GM19455 (cell line): ENCODE measurements around the gene ZBTB43.
A peak's percentile ranks its signal among the peaks of the same experiment; 100 is the strongest.

Experiments
- ATAC-seq: cut with Tn5 transposase; IDR thresholded peaks from one replicate; pipeline ENCODE4 v1.9.1; 2021; ENCODE audit not compliant: unreplicated experiment

The ZBTB43 gene

DNA sequence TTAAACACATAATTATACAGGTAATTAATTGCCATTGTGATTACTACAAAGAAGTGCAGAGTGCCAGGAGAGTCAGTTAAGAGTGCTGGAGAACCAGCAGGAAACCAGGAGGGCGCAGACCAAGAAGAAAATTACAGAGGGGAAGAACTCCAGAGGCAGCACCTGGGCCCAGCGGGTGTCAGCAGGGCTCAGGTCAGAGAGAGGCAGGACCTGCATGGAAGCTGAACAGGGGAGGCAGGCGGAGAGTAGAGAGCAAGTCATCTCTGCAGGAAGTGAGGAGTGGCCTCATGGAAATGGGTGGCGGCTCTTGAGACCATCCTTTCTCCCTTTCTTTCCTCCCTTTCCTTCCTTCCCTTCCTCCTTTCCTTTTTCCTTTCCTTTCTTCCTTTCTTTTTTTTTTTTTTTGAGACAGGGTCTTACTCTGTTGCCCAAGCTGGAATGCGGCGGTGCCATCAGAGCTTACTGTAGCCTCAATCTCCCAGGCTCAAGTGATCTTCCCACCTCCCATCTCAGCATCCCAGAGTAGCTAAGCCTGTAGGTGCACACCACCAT is 51.6 kb downstream of the ZBTB43 start:
- ATAC-seq, result no peak

DNA sequence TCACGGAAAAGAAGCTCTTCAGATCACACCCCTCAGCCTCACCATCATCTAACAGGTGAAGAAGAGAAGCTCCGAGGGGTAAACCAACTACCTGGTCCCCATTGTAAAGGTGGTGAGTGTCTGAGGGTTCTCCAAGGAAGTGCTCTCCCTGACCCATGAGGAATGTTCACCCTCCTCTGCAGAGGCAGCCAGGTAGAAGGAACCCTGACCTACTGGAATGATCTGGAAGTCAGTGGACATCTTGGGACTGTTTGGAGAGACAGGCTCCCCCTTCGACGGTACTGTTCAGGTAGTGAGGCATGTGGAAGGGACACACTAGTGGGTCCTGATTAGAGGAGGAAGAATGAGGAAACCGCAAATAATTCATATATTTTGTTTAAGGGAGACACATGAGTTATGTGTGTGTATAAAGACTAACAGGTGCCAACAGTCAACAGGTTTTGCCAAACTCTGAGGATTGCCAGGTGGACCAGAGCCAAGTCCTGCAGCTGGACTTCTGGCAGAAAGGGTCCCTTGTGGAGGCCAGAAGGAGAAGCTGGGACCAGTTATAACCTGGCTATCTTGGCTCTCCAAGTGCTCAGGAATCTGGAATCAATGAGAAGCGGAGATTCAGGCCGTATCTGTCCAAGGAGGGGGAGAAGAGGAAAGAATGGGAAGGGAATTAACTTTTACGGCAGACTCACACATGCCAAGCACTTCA is 52.6 kb downstream of the ZBTB43 start:
- ATAC-seq, result no peak

DNA sequence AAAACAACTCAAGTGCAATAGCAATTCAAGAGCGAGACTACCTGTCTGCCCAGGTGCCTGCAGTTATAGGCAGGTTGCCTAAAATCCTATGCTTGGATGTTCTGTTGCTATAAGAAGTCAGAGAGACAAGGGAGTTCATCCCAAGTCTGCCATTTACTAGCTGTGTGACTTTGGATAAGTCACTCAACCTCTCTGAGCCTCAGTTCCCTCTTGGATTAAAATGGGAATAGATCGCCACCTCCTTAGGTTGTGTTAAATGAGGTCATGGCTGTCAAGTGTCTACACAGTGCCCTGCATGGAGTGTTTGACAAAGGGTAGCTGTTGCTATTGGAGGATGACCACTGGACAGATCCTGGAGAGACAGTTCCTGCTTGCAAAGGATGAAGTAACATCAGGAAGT is 54.3 kb downstream of the ZBTB43 start:
- ATAC-seq, result no peak

DNA sequence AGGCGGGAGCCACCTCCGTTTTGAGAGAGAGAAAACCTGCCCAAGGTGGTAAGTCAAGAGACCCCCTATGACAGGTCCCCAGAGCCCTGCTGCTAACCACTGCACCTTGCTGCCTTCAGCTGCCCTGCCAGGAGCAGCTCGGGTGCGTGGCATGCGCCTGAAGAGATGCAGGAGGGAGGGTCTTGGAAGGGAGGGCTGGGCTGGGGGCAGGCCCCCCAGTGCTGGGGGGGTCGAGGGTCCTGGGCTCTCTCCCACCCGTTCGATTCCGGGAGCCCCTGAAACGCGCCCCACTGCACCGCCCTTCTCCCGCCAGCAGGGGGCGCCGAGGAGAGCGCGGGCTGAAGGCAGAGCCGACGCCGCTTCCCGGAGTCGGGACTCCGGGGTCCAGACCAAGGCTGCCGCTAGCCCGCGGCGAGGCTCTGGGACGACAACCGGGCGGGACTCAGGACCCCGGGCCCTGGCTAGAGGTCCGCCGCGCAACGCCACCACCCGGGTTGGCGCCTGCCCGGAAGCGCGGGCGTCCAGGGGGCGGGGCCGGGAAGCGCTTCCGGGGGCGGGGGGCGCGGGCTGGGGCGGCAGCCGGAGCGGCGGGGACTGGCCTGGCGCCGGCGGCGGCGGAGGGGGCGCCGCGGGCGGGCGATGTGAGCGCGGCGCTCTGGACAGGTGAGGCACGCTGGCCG is 55.4 kb downstream of the ZBTB43 start, which contains the start of gene ZBTB34:
TSS of gene ZBTB34 (plus strand) at position 563 of the 680 bp plus-strand sequence. CDS start 18,761 bp downstream, outside the sequence.
- ATAC-seq, result peak; percentile 64

DNA sequence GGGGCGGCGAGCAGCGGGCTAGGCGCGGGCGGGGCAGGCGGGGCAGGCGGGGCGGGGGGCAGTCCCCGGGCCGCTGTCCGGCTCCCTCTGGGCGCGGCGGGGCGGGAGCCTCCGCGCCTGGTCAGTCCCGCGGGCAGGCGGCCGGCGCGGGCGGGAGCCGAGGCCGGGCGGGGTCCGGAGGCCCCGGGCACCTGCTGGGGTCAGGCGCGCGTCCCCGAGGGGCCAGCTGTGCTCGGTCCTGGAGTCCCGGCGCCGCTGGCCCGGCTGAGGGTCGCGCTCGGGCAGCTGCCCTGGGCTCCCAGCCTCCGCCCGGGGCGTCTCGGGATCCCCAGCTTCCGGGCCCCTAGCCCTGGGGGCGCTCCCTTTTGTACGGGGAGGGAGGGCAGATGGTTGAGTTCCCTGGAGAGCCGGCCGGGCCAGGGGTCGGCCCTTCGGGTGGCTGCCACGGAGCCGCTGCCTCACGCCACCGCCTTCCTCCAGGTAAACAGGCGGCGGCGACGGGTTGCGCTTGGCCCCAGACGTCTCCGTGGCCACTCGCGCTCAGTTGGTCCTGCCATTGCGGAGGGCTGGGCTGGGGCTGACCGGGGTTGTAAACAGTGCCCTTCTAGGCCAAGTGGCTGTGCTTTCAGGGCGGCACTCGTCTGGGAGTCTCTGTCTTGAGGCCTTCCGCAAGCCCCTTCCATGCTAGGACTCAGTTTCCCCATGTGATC is 56.1 kb downstream of the ZBTB43 start:
- ATAC-seq, result peak; percentile 26

DNA sequence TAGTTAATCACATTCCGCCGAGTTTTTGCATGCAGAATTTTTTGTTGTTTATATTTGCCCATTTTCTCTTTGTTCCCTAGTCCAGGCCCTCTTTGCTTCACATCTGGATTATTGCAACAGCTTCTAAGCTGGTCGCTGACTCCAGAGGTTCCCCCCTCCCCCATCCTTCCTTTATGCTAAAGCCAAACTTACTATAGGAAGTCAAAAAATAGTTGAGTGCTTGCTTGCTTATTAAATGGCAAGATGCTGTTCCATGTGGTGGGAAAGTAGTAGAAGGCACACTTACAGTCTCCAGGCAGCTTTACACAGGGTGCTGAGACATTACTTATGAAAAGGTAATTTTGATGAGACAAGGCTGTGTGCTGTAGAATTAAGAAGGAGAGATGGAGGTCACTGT is 56.9 kb downstream of the ZBTB43 start:
- ATAC-seq, result no peak

DNA sequence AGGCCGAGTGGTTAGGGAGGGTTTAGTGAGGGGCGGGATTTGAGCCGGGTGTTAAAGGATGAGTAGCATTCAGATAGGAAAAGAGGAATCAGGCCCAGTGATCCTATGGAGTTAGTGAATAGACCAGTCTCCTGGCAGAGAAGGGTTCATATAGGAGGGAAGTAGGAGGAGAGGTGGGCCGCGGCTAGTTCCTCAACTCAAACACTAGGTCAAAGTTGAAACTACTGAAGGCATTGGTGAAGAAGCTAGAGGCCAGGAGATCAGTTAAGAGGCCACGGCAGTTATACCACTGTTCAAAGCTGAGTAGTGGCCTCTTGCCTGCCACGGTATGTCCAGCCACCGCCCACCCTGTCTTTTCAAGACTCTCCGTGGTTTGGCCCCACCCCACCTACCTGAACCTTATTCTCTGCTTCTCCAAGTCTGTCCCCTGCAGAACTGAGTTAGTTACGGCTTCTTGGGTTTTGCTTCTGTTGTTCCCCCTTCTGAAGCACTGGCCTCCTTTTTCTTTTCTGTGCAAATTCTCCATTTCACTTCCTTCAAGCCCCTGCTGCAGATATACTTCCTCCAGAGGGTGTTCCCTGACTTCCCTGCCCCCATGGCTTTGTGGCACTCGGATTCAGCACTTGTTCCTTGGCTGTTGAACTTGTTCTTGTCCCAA is 57.4 kb downstream of the ZBTB43 start:
- ATAC-seq, result no peak

DNA sequence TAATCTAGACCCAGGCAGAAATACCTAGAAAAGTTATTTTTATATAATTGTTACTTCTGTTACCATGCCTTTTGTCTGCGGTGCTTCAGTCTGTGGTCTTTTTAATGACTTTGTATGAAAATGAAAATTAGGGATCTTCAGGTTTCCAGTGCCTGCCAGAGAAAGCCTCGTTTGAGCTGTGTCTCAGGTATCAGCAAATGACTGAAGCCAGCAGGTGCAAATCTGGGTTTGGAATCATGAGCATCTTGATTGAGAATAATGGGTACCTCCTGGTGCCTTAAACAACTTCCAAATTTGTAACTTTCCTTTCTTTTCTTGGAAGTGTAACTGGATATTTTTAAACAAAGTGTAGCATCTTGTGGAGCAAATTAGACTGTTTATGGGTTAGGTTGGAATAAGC is 59.9 kb downstream of the ZBTB43 start:
- no peak for ATAC-seq

DNA sequence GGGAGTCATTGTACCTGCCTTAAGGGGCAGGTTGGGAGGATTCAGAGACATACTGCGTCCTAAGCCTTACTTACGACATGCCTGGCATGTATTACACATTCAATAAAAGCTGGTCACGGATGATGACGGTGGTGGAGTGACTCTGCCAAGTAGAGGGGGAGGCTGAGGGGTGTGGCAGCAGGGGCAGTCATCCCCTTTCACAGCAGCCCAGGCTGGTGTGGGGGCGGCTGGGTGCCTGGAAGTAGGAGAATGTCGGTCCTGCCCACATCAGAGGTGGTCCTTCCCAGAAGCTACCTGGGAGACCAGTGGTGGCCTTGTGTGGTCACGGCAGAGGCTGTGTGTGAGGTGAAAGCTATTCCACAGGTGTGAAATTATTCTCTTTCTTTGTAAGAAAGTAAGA is 64.5 kb downstream of the ZBTB43 start:
- no peak for ATAC-seq

DNA sequence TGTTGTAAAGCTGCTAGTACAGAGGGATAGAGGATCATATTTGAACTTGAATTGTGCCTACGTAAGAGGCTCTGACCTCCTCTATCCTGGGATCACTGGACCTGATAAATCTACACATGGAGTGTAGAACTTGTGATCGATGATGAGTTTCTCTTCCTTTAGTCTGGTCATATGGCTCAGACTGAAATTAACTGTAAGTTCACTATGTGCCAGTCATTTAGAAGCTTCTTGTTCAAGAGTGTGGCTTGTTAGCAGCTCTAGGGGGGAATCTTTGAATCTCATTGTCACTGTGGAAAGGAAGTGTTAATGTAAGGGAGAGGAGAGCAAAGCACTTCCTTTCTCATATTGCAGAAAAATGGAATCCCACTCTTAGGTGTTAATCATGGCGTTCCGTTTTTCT is 67.7 kb downstream of the ZBTB43 start:
- no peak for ATAC-seq

DNA sequence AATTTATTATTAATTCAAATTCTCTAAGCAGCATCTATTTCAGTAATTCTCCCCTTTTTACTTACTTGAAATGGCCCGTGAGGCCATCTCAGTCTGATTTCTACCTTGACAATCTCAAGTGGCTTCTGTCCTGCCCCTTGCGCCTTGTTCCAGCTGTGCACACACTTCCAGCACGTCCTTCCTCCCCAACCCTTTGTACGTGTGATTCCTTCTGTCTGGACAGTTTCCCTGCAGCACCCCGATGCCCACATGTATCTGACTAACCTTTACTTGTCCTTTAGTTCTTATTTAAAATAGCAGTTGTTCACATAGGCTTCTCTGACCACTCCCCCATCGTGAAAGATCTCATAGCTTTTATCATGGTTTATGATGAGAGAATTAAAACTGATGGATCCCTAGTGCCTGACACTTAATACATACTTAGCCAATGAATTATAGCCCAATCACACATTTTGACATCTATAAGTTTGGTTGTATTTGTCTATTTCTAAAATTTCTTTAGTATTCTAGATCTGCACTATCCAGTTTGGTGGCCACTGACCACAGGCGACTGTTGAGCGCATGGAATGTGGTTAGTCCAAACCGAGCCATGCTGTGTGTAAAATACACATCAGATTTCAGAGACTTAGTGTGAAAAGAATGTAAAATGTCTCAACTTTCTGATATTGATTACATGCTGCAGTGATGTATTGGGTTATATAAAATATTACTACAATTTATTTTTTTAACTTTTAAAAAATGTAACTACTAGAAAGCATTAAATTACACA is 69.9 kb downstream of the ZBTB43 start:
- ATAC-seq, result no peak

DNA sequence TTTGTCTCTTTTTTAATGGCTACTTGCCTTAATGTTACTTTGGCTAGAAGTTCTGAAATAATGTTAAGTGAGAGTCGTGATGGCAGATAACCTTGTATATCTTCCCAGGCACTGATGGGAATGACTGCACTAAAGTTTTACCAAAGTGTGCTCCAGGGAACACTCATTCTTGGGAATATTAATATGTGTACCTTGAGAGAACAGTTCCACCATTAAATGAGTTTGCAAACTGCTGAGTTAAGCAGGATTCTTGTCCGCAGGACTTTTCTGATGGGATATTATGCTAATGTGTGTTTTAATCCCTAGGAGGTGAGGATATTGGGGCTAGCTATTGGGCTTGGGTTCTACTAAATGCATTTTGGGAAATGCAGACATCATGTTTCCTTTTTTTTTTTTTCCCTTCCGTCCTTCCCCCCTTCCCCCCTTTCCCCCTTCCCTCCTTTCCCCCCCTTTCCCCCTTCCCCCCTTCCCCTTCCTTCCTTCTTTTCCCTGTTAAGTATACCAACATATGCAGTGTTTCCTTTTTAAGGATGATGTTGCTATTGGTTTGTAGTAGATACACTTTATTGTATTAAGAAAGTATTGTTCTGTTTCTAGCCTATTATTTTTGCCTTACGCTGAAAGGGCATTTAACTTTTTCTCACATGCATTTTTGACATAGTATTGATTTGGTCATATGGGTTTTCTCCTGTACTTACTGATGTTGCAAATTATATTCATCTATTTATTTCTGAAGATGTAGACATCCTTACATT is 71.1 kb downstream of the ZBTB43 start:
- ATAC-seq, result no peak

DNA sequence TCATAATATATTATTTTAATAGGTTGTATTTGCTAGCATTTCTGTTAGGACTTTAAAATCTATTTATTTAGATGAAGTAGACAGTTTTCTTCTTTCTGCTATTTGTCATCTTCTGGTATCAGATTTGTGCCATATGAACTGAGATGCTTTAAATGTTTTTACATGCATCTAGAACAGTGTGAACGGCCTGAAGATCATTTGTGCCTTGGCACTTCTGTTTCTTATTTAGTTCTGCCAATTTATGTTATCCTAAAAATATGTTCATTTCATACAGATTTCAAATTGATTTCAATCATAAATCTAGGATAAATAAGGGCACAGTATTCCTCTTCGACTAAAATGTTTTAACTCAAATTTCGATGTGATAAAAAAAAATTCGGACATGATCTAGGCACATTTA is 71.7 kb downstream of the ZBTB43 start:
- ATAC-seq, result no peak

DNA sequence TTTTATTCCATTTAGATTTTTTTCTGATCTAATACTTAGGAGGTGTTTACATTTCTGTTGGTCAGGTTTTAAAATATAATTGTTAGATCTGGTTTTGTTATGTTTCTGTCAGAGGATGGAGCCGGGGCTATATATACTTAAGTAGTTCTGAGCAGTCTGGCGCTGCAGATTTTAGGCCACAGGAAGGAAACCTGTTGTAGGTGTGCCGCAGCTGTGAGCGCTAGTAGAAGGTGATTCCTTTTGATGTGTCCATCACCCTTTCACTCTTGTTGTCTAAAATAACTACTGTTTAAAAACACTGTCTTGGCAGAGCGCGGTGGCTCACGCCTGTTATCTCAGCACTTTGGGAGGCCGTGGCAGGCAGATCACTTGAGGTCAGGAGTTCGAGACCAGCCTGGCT is 72.6 kb downstream of the ZBTB43 start:
- ATAC-seq, result no peak

DNA sequence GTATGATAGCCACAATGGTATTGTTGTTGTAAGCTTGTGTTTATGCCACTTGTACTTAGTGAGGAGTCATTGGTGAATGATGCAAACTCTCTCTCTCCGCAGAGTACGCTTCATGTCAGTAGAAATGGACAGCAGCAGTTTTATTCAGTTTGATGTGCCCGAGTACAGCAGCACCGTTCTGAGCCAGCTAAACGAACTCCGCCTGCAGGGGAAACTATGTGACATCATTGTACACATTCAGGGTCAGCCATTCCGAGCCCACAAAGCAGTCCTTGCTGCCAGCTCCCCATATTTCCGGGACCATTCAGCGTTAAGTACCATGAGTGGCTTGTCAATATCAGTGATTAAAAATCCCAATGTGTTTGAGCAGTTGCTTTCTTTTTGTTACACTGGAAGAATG is 74.4 kb downstream of the ZBTB43 start:
- no peak for ATAC-seq

DNA sequence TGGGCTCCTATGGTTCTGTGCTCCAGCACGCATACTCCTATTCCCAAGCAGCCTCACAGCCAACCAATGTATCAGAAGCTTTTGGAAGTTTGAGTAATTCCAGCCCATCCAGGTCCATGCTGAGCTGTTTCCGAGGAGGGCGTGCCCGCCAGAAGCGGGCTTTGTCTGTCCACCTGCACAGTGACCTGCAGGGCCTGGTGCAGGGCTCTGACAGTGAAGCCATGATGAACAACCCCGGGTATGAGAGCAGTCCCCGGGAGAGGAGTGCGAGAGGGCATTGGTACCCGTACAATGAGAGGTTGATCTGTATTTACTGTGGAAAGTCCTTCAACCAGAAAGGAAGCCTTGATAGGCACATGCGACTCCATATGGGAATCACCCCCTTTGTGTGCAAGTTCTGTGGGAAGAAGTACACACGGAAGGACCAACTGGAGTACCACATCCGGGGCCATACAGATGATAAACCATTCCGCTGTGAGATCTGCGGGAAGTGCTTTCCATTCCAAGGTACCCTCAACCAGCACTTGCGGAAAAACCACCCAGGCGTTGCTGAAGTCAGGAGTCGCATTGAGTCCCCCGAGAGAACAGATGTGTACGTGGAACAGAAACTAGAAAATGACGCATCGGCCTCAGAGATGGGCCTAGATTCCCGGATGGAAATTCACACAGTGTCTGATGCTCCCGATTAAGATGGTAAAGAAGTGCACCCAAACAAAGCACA is 75.5 kb downstream of the ZBTB43 start:
- ATAC-seq, result no peak

DNA sequence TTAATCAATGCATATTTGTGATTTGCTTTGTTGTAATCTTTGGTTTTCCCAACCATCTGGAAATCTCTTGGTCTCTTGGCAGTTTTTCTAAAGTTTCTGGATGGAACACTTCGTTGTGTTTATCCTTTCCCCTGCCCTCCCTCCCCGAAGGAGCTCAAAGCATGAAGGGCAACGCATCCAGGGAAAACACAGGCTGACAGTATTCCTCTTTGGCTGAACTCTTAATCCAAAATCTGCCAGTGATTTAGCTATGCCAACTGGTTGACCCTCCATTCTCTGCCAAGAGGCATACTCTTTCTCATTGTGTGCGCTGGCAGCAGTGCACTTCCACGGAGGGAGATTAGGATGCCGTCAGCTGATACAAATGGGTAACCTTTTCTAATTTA is 76.1 kb downstream of the ZBTB43 start:
- no peak for ATAC-seq

DNA sequence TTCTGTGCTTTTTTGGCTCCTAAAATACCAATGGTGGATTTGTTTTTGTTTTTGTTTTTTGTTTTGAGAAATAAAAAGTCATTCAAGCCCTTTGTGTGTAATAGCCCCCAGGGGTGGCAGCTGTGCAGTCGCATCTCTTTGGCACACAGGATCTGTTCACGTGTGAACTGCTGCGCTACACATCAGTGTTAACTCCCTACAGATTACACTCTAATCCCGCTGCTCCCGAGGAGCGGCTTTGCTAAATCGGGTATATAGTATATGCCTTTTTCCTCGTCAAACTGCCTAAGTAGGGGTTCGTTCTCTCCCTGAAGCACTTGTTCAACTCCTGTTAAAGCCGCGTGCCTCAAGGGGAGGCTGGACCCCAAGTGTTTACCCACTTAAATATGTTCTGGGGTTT is 77.9 kb downstream of the ZBTB43 start:
- no peak for ATAC-seq

DNA sequence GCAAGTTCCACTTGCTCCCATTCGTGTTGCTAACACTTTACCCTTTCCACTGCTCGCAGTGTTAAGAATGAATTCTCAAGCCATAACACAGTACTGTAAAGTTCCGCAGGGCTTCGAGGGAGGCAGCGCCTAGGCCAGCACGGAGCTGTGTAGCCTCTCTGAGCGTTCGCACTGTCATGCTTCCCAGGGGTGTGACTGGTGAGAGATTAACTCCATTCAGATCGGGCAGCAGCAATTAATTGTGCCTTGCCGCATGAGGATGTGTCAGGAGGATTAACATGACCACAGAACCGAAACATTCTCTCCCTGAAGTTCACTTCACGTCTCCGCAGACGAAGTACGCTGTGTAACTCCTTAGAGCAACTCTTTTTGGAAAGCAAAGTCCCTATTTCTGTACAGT is 78.8 kb downstream of the ZBTB43 start:
- ATAC-seq, result no peak
